HG03571 (cell line): ENCODE measurements around the gene CLDN24.
A peak's percentile ranks its signal among the peaks of the same experiment; 100 is the strongest.

ENCODE experiments used
- ATAC-seq: cut with Tn5 transposase; IDR thresholded peaks from one replicate; pipeline ENCODE4 v1.9.1; 2021; ENCODE audit not compliant: unreplicated experiment

CLDN24 gene

DNA sequence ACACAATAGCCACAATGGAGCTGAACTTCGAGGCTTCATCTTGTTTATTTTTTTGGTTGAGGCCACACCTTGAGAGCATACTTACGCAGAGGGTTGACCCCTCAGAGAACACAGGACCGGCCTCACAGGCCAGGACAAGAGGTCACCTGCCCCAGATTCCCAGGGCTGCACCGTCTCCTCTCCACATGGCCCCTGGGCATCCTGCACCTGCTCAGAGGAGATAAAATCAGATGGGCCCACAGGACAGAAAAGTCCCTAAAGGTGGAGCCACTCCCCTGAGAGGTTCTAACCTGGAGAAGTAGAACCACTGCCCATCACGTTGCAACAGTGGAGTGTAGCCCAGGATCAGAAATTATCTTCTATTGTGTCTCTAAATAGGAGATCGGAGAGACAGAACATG, 1.1 kb upstream of the CLDN24 start:
- ATAC-seq: no peak

DNA sequence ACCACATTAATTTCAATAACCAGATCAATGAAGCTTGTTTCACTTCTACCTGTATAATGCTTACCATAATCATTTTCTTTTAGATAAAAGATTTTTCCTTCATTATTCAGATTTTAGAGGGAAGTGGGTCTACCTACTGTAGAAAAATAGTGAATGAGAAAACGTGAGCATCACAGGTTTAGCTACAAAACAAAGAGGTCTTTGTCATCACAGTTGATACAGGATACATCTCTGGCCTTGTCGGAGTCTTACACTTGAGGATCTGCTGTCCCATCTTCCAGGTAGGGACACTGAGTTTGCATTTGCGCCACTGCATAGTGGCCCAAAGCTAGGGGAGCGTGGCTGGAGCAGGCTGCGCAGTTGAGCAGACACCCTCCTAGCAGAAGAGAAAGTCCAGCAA, 710 bp downstream of the CLDN24 start:
- no peak for ATAC-seq

DNA sequence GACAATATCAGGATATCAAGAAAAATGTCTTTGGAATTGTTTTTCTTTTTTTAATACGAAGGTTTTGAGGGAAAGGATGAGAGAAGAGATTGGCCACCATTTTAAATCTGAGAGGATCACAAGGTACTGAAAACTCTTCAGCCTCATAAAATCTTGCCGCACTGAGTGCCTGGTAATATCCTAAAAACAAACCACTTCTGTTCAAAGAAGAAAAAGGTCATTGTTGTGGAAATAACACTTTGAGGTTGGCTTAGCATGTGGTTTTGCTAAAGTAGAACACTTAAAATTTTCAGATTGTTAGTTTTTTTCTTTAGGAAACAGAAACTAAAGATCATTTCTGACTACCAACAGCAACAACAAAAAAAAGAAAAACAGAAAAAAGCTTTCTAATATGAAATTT, 1.1 kb downstream of the CLDN24 start:
- no peak for ATAC-seq

DNA sequence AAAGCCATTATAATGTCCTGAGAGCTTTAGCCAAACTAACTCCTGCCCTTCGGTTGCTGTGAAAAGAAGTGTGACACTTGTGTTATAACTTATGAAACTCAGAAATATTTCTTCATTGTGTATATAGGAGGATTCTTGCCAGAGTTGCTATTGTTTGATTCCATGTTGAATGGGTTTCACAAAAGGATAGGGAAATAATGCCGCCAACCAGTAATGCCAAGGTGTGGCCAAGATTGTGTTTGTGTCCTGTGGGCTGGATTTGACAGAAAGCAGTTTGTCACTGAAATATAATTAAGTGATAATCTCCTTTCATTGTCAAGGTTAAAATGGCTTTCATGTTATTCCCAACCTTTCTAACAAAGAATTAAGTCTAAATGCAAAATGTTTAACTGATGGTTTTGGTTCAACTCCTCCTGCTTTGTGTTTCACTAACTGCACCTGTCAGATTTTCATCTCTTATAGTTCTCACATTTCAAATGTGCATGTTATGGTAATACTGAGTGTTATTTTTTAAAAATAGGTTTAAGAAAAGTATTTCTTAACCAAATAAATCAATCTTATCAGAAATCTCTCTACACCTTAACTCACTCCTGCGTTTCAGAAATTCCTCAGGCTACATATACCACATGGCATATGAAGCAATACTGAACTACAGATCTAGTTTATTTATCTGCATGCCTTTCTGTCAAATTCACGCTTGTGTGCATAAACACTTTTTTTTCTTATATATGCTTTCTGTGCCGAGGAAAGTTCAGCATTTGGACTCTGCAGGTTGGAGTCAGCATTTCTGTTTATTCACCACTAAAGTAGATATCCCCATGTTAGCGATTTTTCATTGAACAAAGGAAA, 1.8 kb downstream of the CLDN24 start, which contains the start of gene CLDN22:
TSS of gene CLDN22 (minus strand) at position 66 of the 849 bp plus-strand sequence. CDS start at position 8, 58 bp downstream.
- ATAC-seq: no peak

DNA sequence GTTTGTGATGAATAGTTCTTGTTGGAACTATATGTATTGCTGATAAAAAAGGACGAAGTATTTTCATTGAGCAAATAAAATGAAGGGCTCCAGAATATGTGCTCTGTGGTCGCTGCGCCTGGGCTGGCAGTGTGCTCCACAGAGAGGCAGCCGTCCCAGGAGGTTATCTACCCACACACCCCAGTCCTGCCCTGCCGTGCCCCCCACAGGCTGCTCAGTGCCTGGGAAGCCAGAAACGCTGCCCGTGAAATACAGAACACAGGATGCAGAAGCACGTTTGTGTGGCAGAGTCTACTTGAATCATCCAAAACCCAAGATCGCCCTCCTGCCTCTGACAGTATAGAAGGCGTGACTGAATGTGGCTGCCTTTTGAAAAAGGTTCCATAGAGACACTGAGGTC, 3.6 kb downstream of the CLDN24 start:
- ATAC-seq: no peak

DNA sequence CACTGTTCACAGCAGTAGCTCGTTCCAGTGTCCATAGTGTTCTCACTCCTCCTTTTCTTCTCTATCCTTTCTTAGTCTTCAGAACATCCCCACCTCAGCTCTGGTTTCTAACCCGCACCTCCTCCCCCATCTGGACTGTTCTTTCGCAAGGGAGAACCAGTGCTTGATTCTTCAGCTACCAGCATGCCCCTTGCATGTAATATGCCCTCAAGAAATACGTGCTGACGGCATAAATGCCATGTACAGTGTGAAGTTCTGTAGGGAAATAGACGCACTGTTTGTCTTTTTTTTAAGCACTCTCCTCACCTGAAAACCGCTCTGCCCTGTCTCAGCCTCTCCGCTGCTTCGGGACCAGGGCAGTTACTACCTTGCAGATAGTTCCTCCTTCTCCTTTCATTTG, 7.4 kb downstream of the CLDN24 start:
- ATAC-seq: no peak

DNA sequence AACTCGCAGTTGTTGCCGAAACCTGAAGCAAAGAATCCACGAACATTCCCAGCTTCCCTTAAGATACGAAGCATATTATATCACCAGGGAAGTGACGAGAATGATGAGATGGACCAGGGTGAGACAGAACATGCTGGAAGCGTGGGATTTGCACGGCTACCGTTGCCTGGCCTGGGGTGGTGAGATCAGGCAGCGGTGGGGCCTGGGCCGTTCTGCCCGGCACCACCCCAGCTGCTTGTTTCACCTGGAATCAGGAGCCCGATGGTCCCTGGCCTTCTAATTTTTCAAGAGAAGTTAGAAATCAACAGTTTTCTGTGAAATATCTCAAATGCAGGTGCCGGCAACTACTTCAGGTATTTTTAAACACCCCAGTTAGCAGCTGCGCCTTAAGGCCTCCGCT, 7.9 kb downstream of the CLDN24 start:
- ATAC-seq: no peak

DNA sequence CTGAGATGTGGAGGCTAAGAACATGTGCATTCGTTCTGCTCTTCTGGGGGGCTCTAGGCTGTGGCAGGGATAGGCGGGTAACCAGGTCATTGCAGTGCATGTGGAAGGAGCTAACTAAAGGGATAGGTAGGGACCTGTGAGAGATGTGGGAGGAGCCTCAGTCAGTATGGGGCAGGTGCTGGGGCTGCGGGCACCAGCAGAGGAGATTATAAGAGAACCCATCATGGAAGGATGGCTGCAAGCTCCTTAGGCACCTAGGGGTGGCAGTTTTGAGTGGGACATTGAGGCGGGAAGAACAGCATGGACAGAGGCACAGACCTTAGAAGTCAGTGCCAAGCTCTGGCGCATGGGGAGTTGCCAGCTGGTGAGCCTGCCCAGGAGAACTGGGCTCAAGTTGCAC, 9.4 kb downstream of the CLDN24 start:
- no peak for ATAC-seq

DNA sequence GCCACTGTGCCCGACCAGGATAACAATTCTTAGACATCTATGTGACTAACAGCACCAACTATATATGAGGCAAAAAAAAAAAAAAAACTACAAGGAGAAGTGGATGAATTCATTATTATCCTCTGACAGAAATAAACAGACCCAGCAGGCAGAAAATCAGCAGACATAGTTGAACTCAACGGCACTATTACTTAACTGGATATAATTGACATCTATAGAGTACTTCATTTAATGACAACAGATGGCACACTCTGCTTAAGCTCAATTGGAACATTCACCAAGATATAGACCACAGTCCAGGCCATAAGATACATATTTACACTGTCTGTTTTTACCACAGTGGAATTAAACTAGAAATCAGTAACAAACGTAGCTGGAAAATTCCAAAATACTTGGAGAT, 15.4 kb downstream of the CLDN24 start:
- no peak for ATAC-seq

DNA sequence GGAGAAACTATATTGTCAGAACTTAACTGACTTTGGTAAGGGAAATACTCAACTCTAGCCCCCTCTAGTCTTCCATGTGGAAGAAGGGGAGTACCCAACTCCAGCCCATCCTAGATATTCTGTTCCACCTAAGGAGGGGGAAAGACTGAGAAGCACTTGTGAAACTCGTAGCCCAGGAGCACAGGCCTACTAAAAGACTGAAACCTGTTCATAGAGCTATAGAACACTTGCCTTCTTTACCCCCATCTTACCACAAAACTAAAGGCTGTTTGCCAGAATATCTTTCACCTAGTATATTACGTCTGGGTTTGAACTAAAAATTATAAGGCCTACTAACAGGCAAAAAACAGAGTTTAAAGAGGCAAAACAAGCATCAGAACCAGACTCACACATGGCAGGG, 17.7 kb downstream of the CLDN24 start:
- no peak for ATAC-seq

DNA sequence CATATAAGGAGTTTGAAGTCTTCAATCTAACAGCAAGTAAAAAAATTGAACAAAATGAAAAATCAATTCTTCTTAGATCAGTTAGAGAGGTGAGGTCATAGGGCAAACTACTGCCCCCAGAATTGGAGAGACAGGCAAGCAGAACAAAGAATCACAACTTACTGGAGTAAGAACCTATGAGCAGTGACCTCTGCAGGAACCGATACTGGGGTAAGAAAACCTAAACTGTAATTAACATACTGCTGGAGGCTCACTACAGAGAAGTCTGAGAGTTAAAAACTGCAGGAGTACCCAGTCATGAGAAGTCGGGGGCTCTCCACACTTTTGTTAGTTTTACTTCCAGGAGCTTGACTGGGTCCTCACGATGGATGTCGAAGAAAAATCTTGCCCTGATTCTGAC, 18.2 kb downstream of the CLDN24 start:
- ATAC-seq: no peak

DNA sequence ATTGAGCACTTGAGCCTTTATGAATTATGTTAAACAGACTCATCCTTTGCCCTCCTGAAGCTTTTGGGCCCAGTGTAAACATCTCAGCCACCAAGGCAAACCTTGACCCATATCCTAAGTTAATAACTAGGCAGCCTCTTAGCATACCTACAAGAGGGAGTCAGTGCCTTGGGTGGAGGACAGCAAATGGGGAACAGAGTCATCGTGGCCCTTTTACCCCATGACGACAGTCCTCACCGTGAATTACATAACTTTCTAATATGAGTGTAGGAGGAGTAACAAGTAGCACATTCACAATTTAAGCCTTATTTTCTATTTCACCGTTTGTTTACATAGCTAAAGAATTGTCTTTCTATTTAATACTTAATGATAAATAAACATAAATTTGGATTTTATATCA, 18.9 kb downstream of the CLDN24 start:
- ATAC-seq: no peak

DNA sequence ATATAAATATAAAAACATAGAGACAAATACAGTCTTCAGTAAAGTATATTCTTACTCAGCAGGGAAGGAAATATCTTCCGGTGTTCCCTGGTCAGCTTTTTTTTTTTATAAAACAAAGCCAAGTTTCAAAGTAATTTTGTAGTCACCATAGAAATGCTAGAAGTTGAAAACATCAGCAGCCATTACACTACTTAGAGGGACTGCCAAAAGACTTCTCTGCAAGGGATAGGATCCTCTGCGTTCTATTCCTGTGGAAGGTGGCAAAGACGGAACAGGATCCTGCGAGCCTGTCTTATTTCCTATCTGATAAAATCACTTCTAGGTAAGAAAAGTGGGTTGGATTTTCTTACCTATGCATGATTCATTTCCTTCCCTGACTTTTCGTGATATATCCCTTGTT, 21.6 kb downstream of the CLDN24 start:
- no peak for ATAC-seq

DNA sequence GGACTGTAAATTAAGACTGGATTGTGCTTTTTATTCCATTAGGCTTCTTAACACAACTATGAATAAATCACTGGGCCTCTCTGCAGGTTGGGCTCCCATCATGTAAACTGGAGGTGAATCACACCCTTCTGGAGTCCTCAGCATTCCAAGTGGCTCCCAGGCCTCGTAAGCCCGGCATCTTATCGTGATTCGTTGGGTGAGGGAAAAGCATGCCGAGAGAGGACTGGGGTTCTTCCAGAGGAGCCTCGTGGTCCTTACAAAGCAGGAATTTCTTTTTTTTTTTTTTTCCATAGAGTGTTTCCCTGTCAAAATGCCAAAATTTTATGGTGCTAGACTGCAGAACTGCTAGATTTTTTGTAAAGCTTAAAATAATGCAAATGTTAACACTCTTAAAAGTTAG, 22.2 kb downstream of the CLDN24 start:
- no peak for ATAC-seq

DNA sequence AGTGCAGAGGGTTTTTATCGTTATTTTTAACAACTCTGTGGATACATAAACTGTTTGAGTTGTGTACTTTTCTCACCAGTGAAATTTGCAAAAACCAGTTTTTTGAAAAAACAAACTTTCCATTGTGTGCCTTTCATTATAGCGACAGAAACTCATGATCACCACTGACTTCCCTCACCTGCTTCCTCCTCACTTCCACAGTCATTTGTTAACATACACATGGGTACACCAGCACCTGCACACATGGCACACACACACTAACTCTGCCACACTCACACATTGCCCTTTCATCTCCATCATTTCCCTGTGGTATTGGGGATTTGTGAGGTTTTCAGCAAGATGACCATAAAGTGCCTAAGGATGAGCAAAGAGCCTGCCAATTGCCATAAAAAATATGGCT, 22.8 kb downstream of the CLDN24 start:
- ATAC-seq: no peak

DNA sequence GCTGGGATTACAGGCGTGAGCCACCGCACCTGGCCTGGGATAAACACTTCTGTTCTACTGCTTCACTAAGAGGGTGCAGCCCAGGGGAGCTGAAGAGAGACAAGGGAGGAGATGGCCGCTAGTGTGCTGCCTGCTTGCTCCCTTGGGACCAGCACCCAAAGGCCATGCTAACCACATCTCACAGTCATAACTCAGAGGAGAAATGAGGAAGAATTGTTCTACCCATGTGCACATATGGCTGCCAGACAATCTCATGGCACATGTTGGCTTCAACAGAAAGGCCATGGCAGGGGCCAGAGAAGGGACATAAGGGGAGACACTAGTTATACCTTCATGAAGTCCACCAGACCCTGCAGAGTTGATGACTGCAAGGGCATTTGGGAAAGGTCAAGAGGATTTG, 24.6 kb downstream of the CLDN24 start:
- ATAC-seq: peak; percentile 92

DNA sequence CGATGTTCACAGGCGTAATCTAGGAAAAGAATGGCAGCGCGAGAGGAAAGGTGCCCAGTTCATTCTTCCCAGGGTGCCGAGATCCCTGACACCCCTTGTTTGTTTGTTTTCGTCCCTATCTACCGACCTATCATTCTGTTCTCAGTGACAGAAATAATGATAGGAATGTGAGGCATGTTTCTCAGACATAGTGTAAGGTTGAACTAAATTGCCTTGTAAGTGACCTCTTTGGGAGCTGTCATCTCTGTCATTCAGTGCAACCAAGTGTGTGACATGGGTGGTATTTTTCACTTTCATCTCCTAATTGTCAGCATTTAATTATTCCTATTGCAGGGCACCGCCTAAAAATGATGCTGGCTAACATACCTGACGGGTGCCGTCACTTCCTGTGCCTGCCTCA, 26.5 kb downstream of the CLDN24 start:
- no peak for ATAC-seq

DNA sequence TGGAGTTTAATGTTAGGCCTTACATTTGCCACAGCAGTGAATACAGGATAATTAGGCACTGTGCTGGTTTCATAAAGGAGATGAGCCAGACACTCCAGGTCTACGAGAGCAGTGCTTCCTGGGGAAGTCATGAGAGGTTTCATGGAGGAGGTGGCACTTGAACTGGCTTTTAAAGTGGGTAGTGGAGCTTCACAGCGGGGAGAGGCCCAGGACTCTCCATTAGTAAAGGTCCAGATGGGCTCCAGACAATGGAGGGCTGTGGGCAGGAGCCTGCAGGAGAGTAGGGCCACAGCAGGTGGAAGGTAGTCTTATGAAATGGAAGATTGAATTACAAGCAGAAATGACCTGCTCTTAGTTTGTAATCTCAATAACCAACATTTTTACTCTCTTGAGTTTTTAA, 31.2 kb downstream of the CLDN24 start:
- no peak for ATAC-seq

DNA sequence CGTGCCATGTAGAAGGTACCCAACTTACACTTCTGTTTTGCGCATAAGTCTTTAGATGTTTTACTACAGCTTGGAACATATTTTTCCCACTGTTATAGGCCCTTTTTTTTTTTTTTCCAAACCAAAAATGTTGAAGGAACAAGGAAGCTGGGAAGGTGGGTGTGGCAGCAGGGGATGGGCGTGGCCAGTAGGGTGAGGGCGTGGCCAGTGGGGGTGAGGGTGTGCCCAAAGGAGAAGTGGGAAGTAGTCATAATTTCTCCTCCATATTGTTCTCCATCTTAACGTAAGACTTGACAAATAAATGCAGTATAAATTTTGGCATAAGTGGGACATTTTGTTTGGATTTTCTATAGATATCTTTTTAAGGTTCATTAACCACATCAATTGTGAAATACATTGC, 32.5 kb downstream of the CLDN24 start:
- ATAC-seq: no peak

DNA sequence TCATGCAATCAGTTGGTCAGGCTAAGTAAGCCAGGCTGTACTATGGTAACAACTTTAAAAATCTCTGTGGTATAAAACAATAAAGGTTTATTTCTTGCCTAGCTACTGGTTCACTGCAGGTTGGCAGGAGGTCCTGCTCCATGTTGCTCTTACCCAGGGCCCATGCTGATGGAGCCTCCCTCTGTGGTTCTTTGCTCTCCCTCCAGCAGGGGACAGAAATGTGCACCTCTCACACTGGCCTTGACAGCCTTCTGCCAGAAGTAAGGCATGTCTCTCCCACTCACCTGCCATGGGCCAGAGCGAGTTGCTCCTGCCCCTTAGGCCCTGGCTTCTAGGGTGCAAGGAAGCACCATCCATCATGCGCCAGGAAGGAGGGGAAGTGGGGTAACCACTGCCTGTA, 33.3 kb downstream of the CLDN24 start:
- ATAC-seq: no peak

DNA sequence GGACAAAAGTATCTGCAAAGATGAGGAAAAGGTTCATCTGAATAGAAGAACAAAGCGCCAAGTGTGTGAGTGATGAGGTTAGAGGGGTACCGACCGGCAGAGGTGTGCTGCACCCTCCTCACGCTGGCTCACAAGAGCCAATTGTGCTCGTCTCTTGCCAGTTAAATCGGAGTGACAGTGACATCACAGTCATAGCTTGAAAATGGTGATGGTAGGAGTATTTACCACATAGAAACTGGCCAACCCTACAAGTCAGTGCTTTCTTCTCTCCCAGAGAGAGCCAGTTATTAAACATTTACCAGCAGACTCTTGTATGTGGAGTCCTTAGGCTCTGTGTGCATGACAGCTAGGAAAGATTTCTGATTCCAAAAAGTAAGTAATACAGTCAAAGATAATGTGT, 34.5 kb downstream of the CLDN24 start:
- ATAC-seq: peak; percentile 86

DNA sequence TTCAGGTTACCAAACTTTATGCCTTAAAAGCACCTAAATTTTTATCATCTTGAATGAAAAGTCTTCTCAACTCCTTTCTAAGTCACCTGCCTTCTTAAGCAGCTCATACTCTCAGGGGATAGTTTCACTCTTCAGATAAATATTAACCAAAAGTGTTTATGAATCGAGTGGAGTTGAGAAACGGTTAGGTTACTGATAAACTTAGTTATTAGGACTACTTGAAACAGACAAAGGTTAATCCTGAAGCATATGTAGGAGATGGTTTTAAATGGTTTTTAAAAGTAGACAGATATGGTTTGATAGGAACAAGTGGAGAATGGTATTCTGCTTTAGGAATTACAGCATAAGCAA, 34.9 kb downstream of the CLDN24 start:
- ATAC-seq: peak; percentile 90

DNA sequence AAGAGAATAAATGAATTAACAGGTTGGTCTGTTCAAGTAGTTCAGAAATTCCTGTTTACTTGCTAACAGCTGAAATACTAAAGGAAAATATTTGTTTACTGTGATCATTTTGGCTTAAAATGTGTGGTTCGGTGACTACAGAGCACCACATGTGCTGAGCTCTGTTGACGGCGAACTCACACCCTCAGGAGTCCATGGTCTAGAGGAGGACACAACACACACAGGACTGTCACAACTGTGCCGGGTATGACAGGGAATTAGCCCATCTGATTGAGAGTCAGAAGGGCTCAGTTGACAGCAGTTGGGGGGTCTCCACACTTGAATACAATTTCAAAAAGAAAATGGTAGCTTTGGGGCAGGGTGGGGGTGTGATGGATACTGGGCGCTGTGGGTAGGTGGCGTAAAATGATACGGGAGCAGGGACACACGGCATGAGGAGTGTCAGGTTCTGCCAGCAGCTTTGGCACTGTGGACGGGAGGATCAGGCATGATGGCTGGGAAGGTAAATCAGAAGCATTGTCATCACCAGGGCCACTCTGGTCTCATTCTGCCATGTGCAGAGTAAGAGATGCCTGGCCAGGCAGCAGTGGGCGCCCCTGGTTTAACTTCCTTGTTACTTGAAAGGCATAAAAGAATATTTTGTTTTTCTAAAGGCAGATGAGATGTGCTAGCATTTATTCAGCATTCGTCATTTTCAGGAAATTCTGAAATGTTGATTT, 35.5 kb downstream of the CLDN24 start:
- peak; percentile 31 for ATAC-seq
